Naive B cell (primary cell): Measurements from ENCODE around the gene GPR83. TPM values are rescaled to one million over a fixed set of nuclear protein-coding genes. Genes with fewer than 3 reads are reported as not detected.
A peak's percentile ranks its signal among the peaks of the same experiment; 100 is the strongest.

Source experiments
- ATAC-seq, 2 donors: fragments of 150-1000 bp; cut with Tn5 transposase; 2 replicates each; pipeline ENCODE4 v1.10.0; 2021; ENCODE audit warnings: low read depth in 2 of 2, mild to moderate bottlenecking in 2 of 2, moderate library complexity in 2 of 2
- DNase-seq: peaks from one replicate; pipeline ENCODE4 v3.0.0; 2022
- H3K27ac Mint-ChIP-seq, 6 donors: one replicate each; pipeline ENCODE4 v1.8.0; 2020 to 2022; ENCODE audit warnings: mild to moderate bottlenecking in 6 of 6, mixed read lengths in 6 of 6, moderate library complexity in 5 of 6, inconsistent platforms in 2 of 6
- H3K27me3 Mint-ChIP-seq, 3 donors: one replicate each; pipeline ENCODE4 v1.8.0; 2021 to 2022; ENCODE audit warnings: mixed read lengths in 3 of 3, mild to moderate bottlenecking in 1 of 3
- H3K36me3 Mint-ChIP-seq, 2 donors: one replicate each; pipeline ENCODE4 v1.8.0; 2020 to 2022; ENCODE audit warnings: mixed read lengths in 2 of 2, inconsistent platforms in 1 of 2, mild to moderate bottlenecking in 1 of 2
- H3K4me1 Mint-ChIP-seq, 3 donors: one replicate each; pipeline ENCODE4 v1.8.0; 2020 to 2022; ENCODE audit warnings: mixed read lengths in 3 of 3, inconsistent platforms in 1 of 3, mild to moderate bottlenecking in 1 of 3, moderate library complexity in 1 of 3
- H3K4me3 Mint-ChIP-seq, 8 donors: one replicate each; pipeline ENCODE4 v1.8.0; 2020 to 2022; ENCODE audit warnings: mild to moderate bottlenecking in 8 of 8, mixed read lengths in 8 of 8, moderate library complexity in 8 of 8, inconsistent platforms in 2 of 8
- H3K9me3 Mint-ChIP-seq, 7 donors: one replicate each; pipeline ENCODE4 v1.8.0; 2020 to 2022; ENCODE audit warnings: mixed read lengths in 7 of 7, mild to moderate bottlenecking in 5 of 7, inconsistent platforms in 2 of 7, moderate library complexity in 1 of 7
- polyA plus RNA-seq, 6 donors: library from polyadenylated mRNA; unstranded; fragments of 300-500 nt; fragmentation: Illumina TruSeq; gene quantifications; one replicate each; pipeline ENCODE4 v1.2.3, GENCODE V29; 2021; ENCODE audit warnings: low read depth in 6 of 6

GPR83 gene
- polyA plus RNA-seq, 6 donors from 2014 or later: 0.08 to 0.20 TPM; not detected in 4

- DNase-seq: no peak
- no peak for ATAC-seq
- H3K4me1 Mint-ChIP-seq: no peaks in the 10 kb centered on the region
- H3K36me3 Mint-ChIP-seq: no peaks in the 10 kb centered on the region
- H3K9me3 Mint-ChIP-seq: peaks cover 1 to 13% (median 3%) of the 10 kb centered on the region in 7 donors
- H3K27me3 Mint-ChIP-seq: peaks cover under 1 to 7% (median 6%) of the 10 kb centered on the region in 3 donors
- no peak overlapping the region for H3K27ac Mint-ChIP-seq
- H3K4me3 Mint-ChIP-seq: no peak overlapping the region
These were observed 57.7 kb downstream of the GPR83 start for GRCh38 chr11:94343495-94343894.

GRCh38 chr11:94342250-94342649 is 59.0 kb downstream of the GPR83 start:
- no peak overlapping the region for H3K4me3 Mint-ChIP-seq
- H3K9me3 Mint-ChIP-seq: peaks cover 1 to 16% (median 3%) of the 10 kb centered on the region in 7 donors
- peak overlapping the region in 1 of 6 donors; percentile 61 for H3K27ac Mint-ChIP-seq
- H3K27me3 Mint-ChIP-seq: peaks cover under 1 to 5% (median 4%) of the 10 kb centered on the region in 3 donors
- DNase-seq (no peak), ATAC-seq (no peak)
- H3K4me1 Mint-ChIP-seq: no peaks in the 10 kb centered on the region
- H3K36me3 Mint-ChIP-seq: no peaks in the 10 kb centered on the region

- Mint-ChIP-seq H3K27me3 (peaks cover 9 to 14% (median 10%) of the 10 kb centered on the region in 3 donors), H3K4me3 (no peak overlapping the region), H3K9me3 (peaks cover 0 to 16% (median 3%) of the 10 kb centered on the region in 7 donors), H3K27ac (no peak overlapping the region), H3K36me3 (no peaks in the 10 kb centered on the region), H3K4me1 (no peaks in the 10 kb centered on the region)
- ATAC-seq: no peak
- DNase-seq: no peak
These were observed 62.6 kb downstream of the GPR83 start for GRCh38 chr11:94338651-94339050.

- no peak overlapping the region for H3K4me3 Mint-ChIP-seq
- H3K9me3 Mint-ChIP-seq: peaks cover 0 to 16% (median 3%) of the 10 kb centered on the region in 7 donors
- H3K4me1 Mint-ChIP-seq: no peaks in the 10 kb centered on the region
- H3K36me3 Mint-ChIP-seq: no peaks in the 10 kb centered on the region
- DNase-seq (no peak), ATAC-seq (no peak)
- H3K27ac Mint-ChIP-seq: no peak overlapping the region
- H3K27me3 Mint-ChIP-seq: peaks cover 10 to 16% (median 13%) of the 10 kb centered on the region in 3 donors
These were observed 65.2 kb downstream of the GPR83 start for GRCh38 chr11:94336033-94336432.

GRCh38 chr11:94332814-94333213 is 68.4 kb downstream of the GPR83 start:
- Mint-ChIP-seq H3K9me3 (peaks cover 0 to 4% (median 2%) of the 10 kb centered on the region in 7 donors), H3K4me1 (no peaks in the 10 kb centered on the region), H3K27ac (no peak overlapping the region), H3K27me3 (peaks cover 10 to 19% (median 17%) of the 10 kb centered on the region in 3 donors), H3K36me3 (no peaks in the 10 kb centered on the region), H3K4me3 (no peak overlapping the region)
- no peak for ATAC-seq
- no peak for DNase-seq

- no peak for ATAC-seq
- H3K9me3 Mint-ChIP-seq: peaks cover 1 to 17% (median 6%) of the 10 kb centered on the region in 7 donors
- H3K27ac Mint-ChIP-seq: no peak overlapping the region
- H3K27me3 Mint-ChIP-seq: peaks cover 0 to 9% (median 8%) of the 10 kb centered on the region in 3 donors
- no peak for DNase-seq
- H3K4me1 Mint-ChIP-seq: no peaks in the 10 kb centered on the region
- no peaks in the 10 kb centered on the region for H3K36me3 Mint-ChIP-seq
- no peak overlapping the region for H3K4me3 Mint-ChIP-seq
These were observed 70.4 kb downstream of the GPR83 start for GRCh38 chr11:94330789-94331188.

GRCh38 chr11:94329501-94329900 is 71.7 kb downstream of the GPR83 start:
- no peak overlapping the region for H3K4me3 Mint-ChIP-seq
- no peaks in the 10 kb centered on the region for H3K4me1 Mint-ChIP-seq
- H3K36me3 Mint-ChIP-seq: no peaks in the 10 kb centered on the region
- peaks cover 0 to 9% (median 8%) of the 10 kb centered on the region in 3 donors for H3K27me3 Mint-ChIP-seq
- no peak for ATAC-seq
- no peak for DNase-seq
- peaks cover 3 to 25% (median 14%) of the 10 kb centered on the region in 7 donors for H3K9me3 Mint-ChIP-seq
- no peak overlapping the region for H3K27ac Mint-ChIP-seq

GRCh38 chr11:94328587-94329080 is 72.6 kb downstream of the GPR83 start:
- Mint-ChIP-seq H3K4me3 (no peak overlapping the region), H3K36me3 (no peaks in the 10 kb centered on the region), H3K27me3 (peaks cover 0 to 9% (median 8%) of the 10 kb centered on the region in 3 donors), H3K4me1 (no peaks in the 10 kb centered on the region), H3K9me3 (peaks cover 3 to 27% (median 14%) of the 10 kb centered on the region in 7 donors), H3K27ac (no peak overlapping the region)
- DNase-seq: no peak
- ATAC-seq: no peak

Other genes starting within 250 kb of the GPR83 start
- gene IZUMO1R, start 96.8 kb downstream of the GPR83 start, polyA plus RNA-seq: not detected
- gene MRE11, start 92.4 kb upstream of the GPR83 start, polyA plus RNA-seq: 10 to 100 TPM in 5 of 6 donors, 1 to 10 TPM in 1; 9.7 to 19.5 (median 14.9) TPM
- gene ANKRD49, start 92.6 kb upstream of the GPR83 start, polyA plus RNA-seq: 10 to 100 TPM; 36.1 to 64.2 (median 51.3) TPM
- gene C11orf97, start 111.0 kb upstream of the GPR83 start, polyA plus RNA-seq: not detected
- 1 to 10 TPM in 3 of 6 donors, under 1 TPM in 3; 0.06 to 1.2 (median 1.00) TPM for gene FUT4, start 142.5 kb upstream of the GPR83 start, polyA plus RNA-seq
- gene PIWIL4, start 165.9 kb upstream of the GPR83 start, polyA plus RNA-seq: under 1 TPM in 4 of 6 donors, not detected in 2; 0.33 to 0.89 (median 0.59) TPM